HG03354 (cell line): ENCODE data around the gene TTC28.
"Not testable (repeated sequence)": the region's sequence is repeated elsewhere in the genome, so short reads cannot be mapped to it uniquely, and the experiment has no call there.

Experiments used
- ATAC-seq: cut with Tn5 transposase; IDR thresholded peaks from one replicate; pipeline ENCODE4 v1.9.1; 2021; ENCODE audit warnings: mild to moderate bottlenecking; ENCODE audit not compliant: unreplicated experiment, poor library complexity, severe bottlenecking

Gene TTC28

GRCh38 chr22:28679611-28680287 lies at the start of gene TTC28:
TTC28 (minus strand) TSS chr22:28679840; CDS start chr22:28679723, 117 bp downstream.
- ATAC-seq: not testable (repeated sequence)

GRCh38 chr22:28728621-28729313 lies 49.1 kb upstream of the TTC28 start:
- ATAC-seq: no peak

GRCh38 chr22:28728002-28728401 lies 48.4 kb upstream of the TTC28 start:
- no peak for ATAC-seq

GRCh38 chr22:28718044-28718443 lies 38.4 kb upstream of the TTC28 start:
- no peak for ATAC-seq

- ATAC-seq: no peak
Measured at GRCh38 chr22:28716686-28717085, 37.0 kb upstream of the TTC28 start.

GRCh38 chr22:28715611-28716010 lies 36.0 kb upstream of the TTC28 start:
- no peak for ATAC-seq

- no peak for ATAC-seq
Measured at GRCh38 chr22:28714043-28714628, 34.5 kb upstream of the TTC28 start.

GRCh38 chr22:28711820-28712777 lies 32.5 kb upstream of the TTC28 start:
- no peak for ATAC-seq

- ATAC-seq: no peak
Measured at GRCh38 chr22:28711341-28711740, 31.7 kb upstream of the TTC28 start.

- ATAC-seq: no peak
Measured at GRCh38 chr22:28710576-28711191, 31.0 kb upstream of the TTC28 start.

- no peak for ATAC-seq
Measured at GRCh38 chr22:28710107-28710506, 30.5 kb upstream of the TTC28 start.

- ATAC-seq: no peak
Measured at GRCh38 chr22:28706845-28707244, 27.2 kb upstream of the TTC28 start.

- no peak for ATAC-seq
Measured at GRCh38 chr22:28703436-28703835, 23.8 kb upstream of the TTC28 start.

GRCh38 chr22:28702891-28703290 lies 23.3 kb upstream of the TTC28 start:
- ATAC-seq: no peak

- ATAC-seq: not testable (repeated sequence)
Measured at GRCh38 chr22:28693041-28693760, 13.6 kb upstream of the TTC28 start.

GRCh38 chr22:28689796-28690195 lies 10.2 kb upstream of the TTC28 start:
- not testable (repeated sequence) for ATAC-seq

- ATAC-seq: not testable (repeated sequence)
Measured at GRCh38 chr22:28682966-28683365, 3.3 kb upstream of the TTC28 start.

GRCh38 chr22:28680813-28681490 lies 1.3 kb upstream of the TTC28 start:
- ATAC-seq: not testable (repeated sequence)
